Measurements from ENCODE around the gene TRIP13.

- TF ChIP-seq CTCF (conservative IDR thresholded peaks at IDR 0.05) (no peak), ZFX (IDR thresholded peaks at IDR 0.05) (no peak)
These were observed 43.8 kb downstream of the TRIP13 start for GRCh38 chr5:936149-937144.
